RPMI8226 (cell line): ENCODE measurements around the gene TGFBR1.

Experiments
- DNase-seq: peaks from one replicate; pipeline ENCODE4 v3.0.0-alpha.2; 2015

The TGFBR1 gene

GRCh38 chr9:99172124-99173091 lies 67.5 kb downstream of the TGFBR1 start:
- no peak for DNase-seq

- DNase-seq = no peak
Observed at GRCh38 chr9:99173570-99174504, 68.9 kb downstream of the TGFBR1 start.

- no peak for DNase-seq
Observed at GRCh38 chr9:99176527-99177013, 71.7 kb downstream of the TGFBR1 start.

GRCh38 chr9:99177576-99178366 lies 72.9 kb downstream of the TGFBR1 start:
- no peak for DNase-seq

GRCh38 chr9:99178912-99179872 lies 74.3 kb downstream of the TGFBR1 start:
- DNase-seq = no peak

- no peak for DNase-seq
Observed at GRCh38 chr9:99180199-99180598, 75.3 kb downstream of the TGFBR1 start.

- no peak for DNase-seq
Observed at GRCh38 chr9:99180662-99181061, 75.7 kb downstream of the TGFBR1 start.

- no peak for DNase-seq
Observed at GRCh38 chr9:99181206-99181605, 76.3 kb downstream of the TGFBR1 start.

- DNase-seq = no peak
Observed at GRCh38 chr9:99181621-99182020, 76.7 kb downstream of the TGFBR1 start.

- DNase-seq = no peak
Observed at GRCh38 chr9:99182356-99182755, 77.4 kb downstream of the TGFBR1 start.

GRCh38 chr9:99183616-99184015 lies 78.7 kb downstream of the TGFBR1 start:
- DNase-seq = no peak

- no peak for DNase-seq
Observed at GRCh38 chr9:99184110-99184474, 79.2 kb downstream of the TGFBR1 start.

GRCh38 chr9:99184475-99185347 lies 79.8 kb downstream of the TGFBR1 start:
- DNase-seq = peak; percentile 70

- DNase-seq = no peak
Observed at GRCh38 chr9:99185348-99185632, 80.4 kb downstream of the TGFBR1 start.

GRCh38 chr9:99185934-99186333 lies 81.0 kb downstream of the TGFBR1 start:
- no peak for DNase-seq

GRCh38 chr9:99187311-99187710 lies 82.4 kb downstream of the TGFBR1 start:
- peak; percentile 28 for DNase-seq

- no peak for DNase-seq
Observed at GRCh38 chr9:99189186-99189585, 84.3 kb downstream of the TGFBR1 start.

- DNase-seq = no peak
Observed at GRCh38 chr9:99189887-99190596, 85.1 kb downstream of the TGFBR1 start.

- no peak for DNase-seq
Observed at GRCh38 chr9:99190597-99191283, 85.8 kb downstream of the TGFBR1 start.
